IPS-15b (cell line): ENCODE data around the gene SLC15A3.

Source experiments
- H3K27me3 ChIP-seq: one replicate; pipeline ENCODE4 v1.6.1; 2013; ENCODE audit warnings: low read length; ENCODE audit not compliant: control insufficient read depth, insufficient read depth
- H3K36me3 ChIP-seq: one replicate; pipeline ENCODE4 v1.6.1; 2013; ENCODE audit warnings: low read length; ENCODE audit not compliant: control insufficient read depth, insufficient read depth
- H3K4me1 ChIP-seq: one replicate; pipeline ENCODE4 v1.6.1; 2013; ENCODE audit warnings: mild to moderate bottlenecking, low read length; ENCODE audit not compliant: control insufficient read depth, insufficient read depth
- H3K4me3 ChIP-seq: one replicate; pipeline ENCODE4 v1.5.1; 2013; ENCODE audit warnings: low read depth, low read length
- H3K9ac ChIP-seq: one replicate; pipeline ENCODE4 v1.6.1; 2013; ENCODE audit warnings: low read depth, mild to moderate bottlenecking, low read length
- H3K9me3 ChIP-seq: one replicate; pipeline ENCODE4 v1.6.1; 2013; ENCODE audit warnings: mild to moderate bottlenecking, low read length; ENCODE audit not compliant: control insufficient read depth, insufficient read depth

Gene SLC15A3

DNA sequence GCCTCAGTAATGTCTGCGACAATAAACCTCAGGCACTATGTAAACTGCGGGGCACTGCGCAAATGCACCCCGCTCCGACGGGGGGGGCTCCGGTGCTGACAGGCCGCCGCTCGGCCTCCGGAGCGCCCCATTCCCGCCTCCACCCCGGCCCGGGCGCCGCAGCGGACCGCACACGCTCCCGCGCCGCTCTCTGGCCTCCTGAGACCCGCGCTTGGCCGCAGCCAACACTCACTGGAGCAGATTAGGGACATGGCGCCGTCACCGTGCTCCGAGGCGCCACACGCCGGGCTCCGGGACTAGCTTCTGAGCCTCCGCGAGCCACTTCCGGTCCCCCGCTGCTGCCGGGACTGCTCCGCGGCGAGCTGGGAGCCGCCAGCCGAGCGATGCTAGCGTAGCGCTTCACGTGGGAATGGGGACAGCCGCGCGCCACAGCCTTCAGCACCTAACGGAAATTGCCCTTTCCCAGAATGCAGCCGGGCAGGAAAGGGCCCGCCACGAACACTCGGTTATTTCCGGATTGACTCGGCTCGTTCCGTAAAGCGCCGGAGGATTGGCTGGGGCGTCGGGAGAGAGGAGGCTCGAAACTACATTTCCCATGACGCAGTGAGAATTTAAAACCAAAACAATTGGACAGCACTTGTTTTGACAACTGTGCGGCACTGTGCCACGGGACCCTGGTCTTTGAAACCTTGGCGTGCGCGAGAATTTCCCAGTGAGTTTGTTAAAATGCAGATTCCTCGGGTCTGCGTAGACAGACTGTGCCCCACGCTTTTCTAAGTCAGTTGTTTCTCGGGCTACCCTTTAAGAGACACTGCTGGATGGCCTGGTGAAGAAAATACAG lies 45.6 kb downstream of the SLC15A3 start, which contains the start of gene PRPF19:
Gene PRPF19, minus strand, starts transcription at position 454 of the 841 bp plus-strand sequence. Its CDS starts 203 bp downstream, at position 251.
- peaks cover 16% of the 10 kb centered on the region for H3K27me3 ChIP-seq
- peak within 1 kb of the TSS; percentile 90 for H3K4me3 ChIP-seq
- peak within 1 kb of the TSS; percentile 81 for H3K9ac ChIP-seq
- no peaks in the 10 kb centered on the region for H3K9me3 ChIP-seq
- H3K4me1 ChIP-seq, result peaks cover 7% of the 10 kb centered on the region
- peaks cover 17% of the 10 kb centered on the region for H3K36me3 ChIP-seq

DNA sequence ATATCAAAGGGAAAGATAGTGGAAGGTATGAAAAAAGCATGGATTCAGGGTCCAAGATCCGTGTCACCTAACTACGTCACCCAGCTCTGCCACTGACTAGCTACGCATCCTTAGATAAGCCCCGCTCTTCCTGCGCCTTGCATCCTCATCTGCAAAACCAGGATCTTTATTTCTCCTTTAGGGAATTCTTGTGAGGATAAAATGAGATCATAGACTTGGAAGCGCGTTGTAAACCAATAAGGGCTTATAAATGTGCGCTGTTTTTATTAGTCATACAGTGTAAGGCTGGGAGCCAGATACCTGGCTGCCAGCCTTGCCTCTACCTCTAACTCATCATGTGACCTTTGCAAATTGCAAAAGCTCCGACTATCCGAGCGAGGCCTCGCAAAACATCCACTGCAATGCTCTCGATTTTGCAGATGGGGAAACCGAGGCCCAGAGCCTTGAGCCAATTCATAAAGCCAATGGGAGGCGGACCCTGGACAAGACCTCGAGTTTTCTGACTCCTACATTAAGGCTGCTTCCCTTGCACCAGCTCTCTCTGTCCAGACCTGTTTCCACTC lies 46.3 kb downstream of the SLC15A3 start:
- Histone ChIP-seq H3K27me3 (peaks cover 9% of the 10 kb centered on the region), H3K4me1 (peaks cover 7% of the 10 kb centered on the region), H3K4me3 (peak overlapping the region; percentile 90), H3K9me3 (no peaks in the 10 kb centered on the region), H3K36me3 (peaks cover 24% of the 10 kb centered on the region), H3K9ac (peak overlapping the region; percentile 81)

DNA sequence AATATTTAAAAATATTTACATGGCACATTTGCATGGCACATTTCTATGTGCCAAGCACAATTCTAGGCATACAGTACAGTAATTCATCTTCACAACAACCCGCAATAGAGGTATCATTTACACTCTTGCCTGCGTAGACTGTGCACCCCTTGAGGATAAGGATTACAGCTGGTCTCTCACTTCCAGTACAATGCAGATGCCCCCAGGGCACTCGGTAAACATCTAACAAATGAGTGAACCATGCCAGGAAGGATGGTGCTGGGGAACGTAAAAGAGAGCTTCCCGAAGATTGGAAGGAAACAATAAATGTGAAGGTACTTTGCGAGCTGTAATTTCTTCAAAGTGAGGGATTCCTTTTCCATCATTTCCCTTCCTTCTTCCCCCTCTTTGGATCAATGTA lies 46.9 kb downstream of the SLC15A3 start:
- Histone ChIP-seq H3K9me3 (no peaks in the 10 kb centered on the region), H3K4me3 (peak overlapping the region; percentile 90), H3K4me1 (peaks cover 7% of the 10 kb centered on the region), H3K9ac (peak overlapping the region; percentile 81), H3K27me3 (peaks cover 8% of the 10 kb centered on the region), H3K36me3 (peaks cover 28% of the 10 kb centered on the region)

DNA sequence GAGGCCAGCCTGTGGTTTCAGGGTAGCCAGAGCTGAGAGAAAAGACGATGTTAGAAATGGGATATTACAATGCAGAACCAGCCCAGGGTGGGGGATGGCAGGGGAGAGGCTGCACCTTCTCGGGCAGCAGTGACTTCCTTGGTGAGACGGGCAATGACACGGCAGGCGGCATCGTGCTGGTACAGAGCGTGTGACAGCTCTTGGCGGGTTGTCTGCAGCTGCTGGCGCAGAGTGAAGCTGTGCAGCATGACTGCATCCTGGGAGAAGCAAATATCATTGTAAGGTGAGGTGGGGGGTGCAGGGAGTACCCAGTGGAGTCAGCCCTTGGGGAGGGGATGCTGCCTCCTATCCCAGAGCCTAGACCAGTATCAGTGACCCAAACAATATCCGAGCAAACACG lies 49.4 kb downstream of the SLC15A3 start:
- no peak overlapping the region for H3K4me3 ChIP-seq
- peaks cover 7% of the 10 kb centered on the region for H3K4me1 ChIP-seq
- no peaks in the 10 kb centered on the region for H3K9me3 ChIP-seq
- H3K27me3 ChIP-seq, result no peaks in the 10 kb centered on the region
- H3K9ac ChIP-seq, result no peak overlapping the region
- H3K36me3 ChIP-seq, result peaks cover 45% of the 10 kb centered on the region

DNA sequence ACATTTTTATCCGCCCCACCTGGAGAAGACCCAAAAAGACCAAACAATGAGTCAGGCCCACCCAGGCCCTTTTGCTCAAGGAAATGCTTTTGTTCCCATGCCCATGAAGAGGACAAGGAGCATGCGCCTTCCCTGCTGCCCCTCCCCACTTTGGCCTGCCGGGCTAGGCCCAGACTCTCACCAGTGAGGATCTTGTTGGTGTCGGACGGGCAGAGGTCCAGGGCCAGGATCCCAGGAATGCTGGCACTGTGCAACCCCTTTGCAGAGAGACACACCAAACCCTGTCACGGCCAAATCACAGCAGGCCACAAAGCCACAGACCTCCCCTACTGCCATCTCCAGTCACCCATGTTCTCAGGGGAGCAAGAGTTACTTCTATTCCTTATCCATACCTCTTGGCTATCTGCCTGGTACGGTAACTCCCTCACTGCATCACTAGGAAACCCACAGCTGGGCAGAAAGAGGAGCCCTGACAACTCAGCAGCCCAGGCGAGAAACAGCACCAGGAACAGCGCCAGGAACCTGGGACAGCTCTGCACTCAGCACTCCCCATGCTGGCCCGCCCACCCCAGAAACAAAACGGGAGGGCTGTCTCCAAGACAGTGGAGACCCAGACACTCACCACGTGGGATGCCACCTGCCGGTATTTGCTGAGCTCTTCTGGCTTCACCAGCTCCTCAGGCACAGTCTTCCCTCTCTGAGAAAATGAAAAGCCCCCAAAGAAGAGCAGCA lies 51.1 kb downstream of the SLC15A3 start:
- Histone ChIP-seq H3K36me3 (peaks cover 59% of the 10 kb centered on the region), H3K9ac (no peak overlapping the region), H3K4me3 (no peak overlapping the region)

DNA sequence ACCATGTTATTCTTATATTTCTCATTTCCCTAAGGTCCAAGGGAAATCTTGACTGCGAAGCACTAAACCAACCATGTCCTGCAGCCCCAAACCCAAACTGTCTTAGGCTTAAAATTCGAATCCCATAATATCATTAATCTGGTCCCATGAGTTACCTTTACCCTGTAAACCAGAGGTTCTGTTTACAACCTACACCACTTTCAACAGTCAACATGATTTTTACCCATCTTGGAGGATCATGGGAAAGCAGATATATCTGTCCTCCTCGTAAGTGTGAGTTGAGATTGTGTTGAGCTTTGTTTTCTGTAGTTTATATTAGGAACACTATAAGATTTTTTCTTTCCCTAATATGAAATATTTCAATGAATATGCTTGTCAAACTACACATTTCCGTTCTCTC lies 52.0 kb downstream of the SLC15A3 start:
- Histone ChIP-seq H3K9me3 (no peaks in the 10 kb centered on the region), H3K36me3 (peaks cover 63% of the 10 kb centered on the region), H3K9ac (no peak overlapping the region), H3K4me1 (peaks cover 3% of the 10 kb centered on the region), H3K4me3 (no peak overlapping the region), H3K27me3 (no peaks in the 10 kb centered on the region)

More for the DNA sequence above, 51.1 kb downstream of the SLC15A3 start:
- no peaks in the 10 kb centered on the region for H3K27me3 ChIP-seq
- H3K4me1 ChIP-seq, result peaks cover 7% of the 10 kb centered on the region
- H3K9me3 ChIP-seq, result no peaks in the 10 kb centered on the region

DNA sequence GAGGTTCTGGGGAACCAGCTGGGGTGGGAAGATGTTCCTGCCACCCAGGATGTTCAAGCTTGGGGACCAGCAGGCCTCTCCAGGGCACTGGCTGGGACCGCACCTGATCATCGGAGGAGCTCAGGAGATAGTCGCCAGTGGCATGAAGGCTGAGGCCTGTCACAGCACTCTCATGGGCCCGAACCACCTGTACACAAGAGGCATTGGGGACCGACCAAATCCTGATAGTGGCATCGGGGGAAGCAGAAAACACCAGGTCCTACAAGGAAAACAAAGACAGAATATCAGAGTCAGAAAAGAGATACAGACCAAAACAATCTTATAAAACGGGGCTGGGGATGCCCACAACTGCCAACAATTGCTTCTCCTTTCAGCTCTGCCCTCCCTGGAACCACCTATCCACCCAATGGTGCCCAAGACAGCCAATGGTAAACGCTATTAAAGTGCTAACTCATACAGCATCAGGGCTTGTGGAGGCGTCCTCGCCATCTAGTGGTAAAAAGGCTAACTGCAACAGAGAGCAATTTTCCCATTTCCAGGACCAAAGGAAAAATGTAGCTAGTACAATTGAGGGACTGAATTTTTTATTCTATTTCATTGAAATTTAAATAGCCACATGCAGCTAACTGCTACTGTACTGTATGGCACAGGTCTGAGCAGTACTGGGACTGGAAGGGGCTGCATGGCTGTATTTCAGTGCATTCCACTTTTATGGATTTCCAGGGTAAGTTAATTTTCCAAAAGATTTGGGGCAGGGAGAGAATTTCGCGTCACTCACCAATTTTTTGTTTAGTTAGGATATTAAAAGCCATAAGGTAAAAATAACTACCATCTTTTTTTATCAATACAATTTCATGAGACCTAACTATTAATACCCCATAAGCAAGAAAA lies 52.7 kb downstream of the SLC15A3 start:
- Histone ChIP-seq H3K4me3 (no peak overlapping the region), H3K9ac (no peak overlapping the region), H3K9me3 (no peaks in the 10 kb centered on the region), H3K4me1 (no peaks in the 10 kb centered on the region), H3K27me3 (no peaks in the 10 kb centered on the region), H3K36me3 (peaks cover 67% of the 10 kb centered on the region)

DNA sequence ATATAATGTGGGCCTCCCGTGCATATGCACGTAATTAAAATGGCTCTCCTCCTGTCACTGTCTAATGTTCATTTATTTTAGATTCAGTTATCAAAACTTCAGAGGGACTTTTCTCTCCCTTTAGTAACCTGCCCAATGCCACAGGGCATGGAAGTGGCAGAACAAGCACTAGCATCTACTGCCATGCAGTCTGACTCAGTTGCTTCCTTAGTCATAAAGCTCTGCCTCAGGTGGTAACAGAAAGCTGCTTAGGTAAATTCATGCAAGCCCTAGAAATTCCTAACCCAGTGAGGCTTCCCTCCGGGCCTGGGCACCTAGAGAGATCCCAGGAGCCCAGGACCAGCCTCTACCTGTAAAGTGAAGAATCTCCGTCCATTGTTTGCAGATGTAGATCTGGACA lies 54.5 kb downstream of the SLC15A3 start:
- Histone ChIP-seq H3K9me3 (no peaks in the 10 kb centered on the region), H3K4me3 (no peak overlapping the region), H3K27me3 (no peaks in the 10 kb centered on the region), H3K4me1 (no peaks in the 10 kb centered on the region), H3K36me3 (peaks cover 60% of the 10 kb centered on the region), H3K9ac (no peak overlapping the region)

DNA sequence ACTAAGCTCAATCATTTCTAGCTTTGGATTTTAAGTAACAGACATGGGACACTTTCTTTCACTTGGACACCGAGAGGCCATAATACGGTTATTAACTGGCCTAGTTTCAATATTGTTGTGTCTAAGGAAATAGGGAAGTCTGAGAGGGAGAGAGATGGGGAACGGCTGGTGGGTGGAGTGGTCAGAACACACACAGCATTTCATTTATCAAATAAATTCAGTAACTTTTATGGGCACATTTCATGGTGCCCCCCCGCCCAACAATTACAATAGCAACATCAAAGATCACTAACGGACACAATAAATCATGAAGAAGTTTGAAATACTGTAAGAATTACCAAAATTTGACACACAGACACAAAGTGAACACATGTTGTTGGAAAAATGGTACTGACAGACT lies 56.3 kb downstream of the SLC15A3 start:
- Histone ChIP-seq H3K9ac (no peak overlapping the region), H3K27me3 (no peaks in the 10 kb centered on the region), H3K9me3 (no peaks in the 10 kb centered on the region), H3K4me1 (no peaks in the 10 kb centered on the region), H3K36me3 (peaks cover 56% of the 10 kb centered on the region), H3K4me3 (no peak overlapping the region)

DNA sequence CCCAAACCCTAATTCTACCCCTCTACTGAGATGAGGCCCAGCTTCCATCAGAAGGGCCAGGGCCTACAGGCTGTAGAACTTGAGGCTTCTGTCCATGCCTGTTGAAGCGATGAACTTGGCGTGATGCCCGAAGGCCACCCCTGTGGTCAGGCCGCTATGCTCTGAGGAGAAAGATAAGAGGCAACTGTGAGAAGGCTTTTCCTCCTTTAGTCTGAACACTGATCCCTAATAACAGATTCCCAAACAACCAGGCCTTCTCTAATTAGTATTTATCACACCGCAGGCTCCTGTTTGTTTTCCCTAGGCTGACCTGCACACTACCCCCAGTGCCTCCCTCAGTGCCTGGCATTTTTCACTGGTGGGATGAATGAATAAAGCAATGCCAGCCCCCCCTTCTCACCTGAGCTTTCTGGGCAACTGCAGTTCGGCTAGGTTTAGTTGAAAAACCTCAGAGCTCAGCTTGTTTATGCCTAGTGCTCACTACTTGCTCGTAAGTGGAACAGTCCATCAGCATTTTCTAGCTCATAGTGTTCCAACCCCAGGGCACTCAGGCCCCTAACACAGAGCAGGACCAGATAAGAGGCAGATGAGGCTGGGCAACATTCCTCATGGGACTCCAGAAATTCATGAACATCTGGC lies 60.8 kb downstream of the SLC15A3 start:
- Histone ChIP-seq H3K4me3 (no peak overlapping the region), H3K9ac (no peak overlapping the region), H3K36me3 (peaks cover 25% of the 10 kb centered on the region)

DNA sequence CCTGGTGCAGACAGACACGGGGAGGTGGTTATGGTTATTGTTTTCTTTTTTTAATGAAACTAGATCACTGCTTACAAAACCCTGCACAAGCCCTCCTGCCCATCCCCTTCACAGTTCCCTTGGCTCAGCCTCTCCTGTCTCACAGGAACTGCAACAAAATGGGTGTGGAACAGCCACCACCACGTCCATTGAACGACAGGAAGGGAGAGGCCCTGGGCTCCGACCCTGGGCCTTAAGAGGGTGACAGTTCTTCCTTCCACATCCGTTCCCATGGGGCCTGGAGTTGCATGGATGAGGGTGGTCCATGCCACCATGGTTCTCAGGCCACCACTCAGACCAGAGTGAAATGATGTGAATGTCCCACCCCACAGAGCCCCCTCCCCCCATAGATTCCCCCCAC lies 61.3 kb downstream of the SLC15A3 start:
- no peaks in the 10 kb centered on the region for H3K4me1 ChIP-seq
- no peaks in the 10 kb centered on the region for H3K27me3 ChIP-seq
- peaks cover 21% of the 10 kb centered on the region for H3K36me3 ChIP-seq
- no peaks in the 10 kb centered on the region for H3K9me3 ChIP-seq
- no peak overlapping the region for H3K4me3 ChIP-seq
- H3K9ac ChIP-seq, result no peak overlapping the region

More for the DNA sequence above, 60.8 kb downstream of the SLC15A3 start:
- Histone ChIP-seq H3K27me3 (no peaks in the 10 kb centered on the region), H3K9me3 (no peaks in the 10 kb centered on the region), H3K4me1 (no peaks in the 10 kb centered on the region)
